ENCODE data around the gene TCF19.

Gene TCF19

GRCh38 chr6:31158140-31158862 is at the start of gene TCF19:
TSS of gene TCF19 (plus strand) at chr6:31158589. CDS start at chr6:31159470, 881 bp downstream.
- DNase-seq (ENCODE audit: low spot score), result peak; percentile 99

- DNase-seq (ENCODE audit: low spot score), result no peak
Measured at GRCh38 chr6:31110825-31111582, 47.4 kb upstream of the TCF19 start.

GRCh38 chr6:31111712-31112111 is 46.7 kb upstream of the TCF19 start:
- DNase-seq (ENCODE audit: low spot score), result no peak

GRCh38 chr6:31112478-31112877 is 45.9 kb upstream of the TCF19 start, which contains the start of gene C6orf15:
TSS of gene C6orf15 (minus strand) at chr6:31112575. CDS start at chr6:31112555, 20 bp downstream.
- no peak for DNase-seq (ENCODE audit: low spot score)

- DNase-seq (ENCODE audit: low spot score), result no peak
Measured at GRCh38 chr6:31113861-31114540, 44.4 kb upstream of the TCF19 start.

- no peak for DNase-seq (ENCODE audit: low spot score)
Measured at GRCh38 chr6:31114541-31114878, 43.9 kb upstream of the TCF19 start, which contains the start of gene PSORS1C1. TSS of gene PSORS1C1 (plus strand) at chr6:31114800. CDS start at chr6:31129633, 14,833 bp downstream.

- DNase-seq (ENCODE audit: low spot score), result peak; percentile 17
Measured at GRCh38 chr6:31114970-31115849, 43.2 kb upstream of the TCF19 start.

- no peak for DNase-seq (ENCODE audit: low spot score)
Measured at GRCh38 chr6:31115941-31116560, 42.3 kb upstream of the TCF19 start.

GRCh38 chr6:31116661-31117385 is 41.6 kb upstream of the TCF19 start:
- DNase-seq (ENCODE audit: low spot score), result no peak

GRCh38 chr6:31118178-31118577 is 40.2 kb upstream of the TCF19 start:
- DNase-seq (ENCODE audit: low spot score), result no peak

- no peak for DNase-seq (ENCODE audit: low spot score)
Measured at GRCh38 chr6:31120151-31120915, 38.1 kb upstream of the TCF19 start, which contains the start of gene CDSN. TSS of gene CDSN (minus strand) at chr6:31120446. CDS start at chr6:31120419, 27 bp downstream.

- no peak for DNase-seq (ENCODE audit: low spot score)
Measured at GRCh38 chr6:31121131-31121790, 37.1 kb upstream of the TCF19 start.

GRCh38 chr6:31122791-31123706 is 35.3 kb upstream of the TCF19 start:
- DNase-seq (ENCODE audit: low spot score), result no peak

- no peak for DNase-seq (ENCODE audit: low spot score)
Measured at GRCh38 chr6:31125162-31125561, 33.2 kb upstream of the TCF19 start.

- DNase-seq (ENCODE audit: low spot score), result no peak
Measured at GRCh38 chr6:31125586-31126363, 32.6 kb upstream of the TCF19 start.

- no peak for DNase-seq (ENCODE audit: low spot score)
Measured at GRCh38 chr6:31126396-31127175, 31.8 kb upstream of the TCF19 start.

Measured in CD4-positive, alpha-beta T cell treated with Interleukin-6 at 100 ng/mL for 8 hours (primary cell).